Nephron (organoid): Measurements from ENCODE around the gene TTLL11.

Experiments used
- H3K27ac Mint-ChIP-seq, 3 experiments: 2 replicates each; pipeline ENCODE4 v1.8.0; 2020; ENCODE audit warnings: mixed read lengths in 3 of 3, mild to moderate bottlenecking in 2 of 3, moderate library complexity in 1 of 3
- H3K27me3 Mint-ChIP-seq: 2 replicates; pipeline ENCODE4 v1.8.0; 2021; ENCODE audit warnings: low read depth, mild to moderate bottlenecking, moderate library complexity, mixed read lengths
- H3K36me3 Mint-ChIP-seq: 2 replicates; pipeline ENCODE4 v1.8.0; 2020; ENCODE audit warnings: low read depth, mixed read lengths
- H3K4me1 Mint-ChIP-seq: 2 replicates; pipeline ENCODE4 v1.8.0; 2020; ENCODE audit warnings: mixed read lengths
- H3K4me3 Mint-ChIP-seq, 3 experiments: 2 replicates each; pipeline ENCODE4 v1.8.0; 2020; ENCODE audit warnings: mild to moderate bottlenecking in 3 of 3, mixed read lengths in 3 of 3, moderate library complexity in 2 of 3
- H3K9me3 Mint-ChIP-seq: 2 replicates; pipeline ENCODE4 v1.8.0; 2020; ENCODE audit warnings: mixed read lengths
- TF ChIP-seq, protein P1 (sequence below), 3 experiments: fragments of 200-600 bp; sonication (generic); IDR thresholded peaks; one replicate each; pipeline ENCODE4 v1.5.0; 2021; ENCODE audit warnings: antibody characterized with exemption in 3 of 3; ENCODE audit not compliant: unreplicated experiment in 3 of 3

TTLL11 gene

DNA sequence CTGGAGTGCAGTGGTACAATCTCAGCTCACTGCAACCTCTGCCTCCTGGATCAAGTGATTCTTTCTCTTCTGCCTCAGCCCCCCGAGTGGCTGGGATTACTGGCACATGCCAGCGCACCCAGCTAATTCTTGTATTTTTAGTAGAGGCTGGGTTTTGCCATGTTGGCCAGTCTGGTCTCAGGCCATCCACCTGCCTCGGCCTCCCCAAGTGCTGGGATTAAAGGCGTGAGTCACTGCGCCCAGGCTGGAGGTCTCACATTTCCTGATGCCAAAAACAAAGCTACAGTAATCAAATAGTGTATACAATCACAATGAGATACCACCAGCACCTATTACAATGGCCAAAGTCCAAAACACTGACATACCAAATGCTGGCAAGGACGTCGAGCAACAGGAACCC, 51.1 kb downstream of the TTLL11 start:
- H3K36me3 Mint-ChIP-seq = peaks cover 7% of the 10 kb centered on the region
- H3K27me3 Mint-ChIP-seq = no peaks in the 10 kb centered on the region
- peaks cover 24% of the 10 kb centered on the region for H3K4me1 Mint-ChIP-seq
- H3K27ac Mint-ChIP-seq = no peak overlapping the region
- H3K4me3 Mint-ChIP-seq = no peak overlapping the region
- TF ChIP-seq, protein P1, sequence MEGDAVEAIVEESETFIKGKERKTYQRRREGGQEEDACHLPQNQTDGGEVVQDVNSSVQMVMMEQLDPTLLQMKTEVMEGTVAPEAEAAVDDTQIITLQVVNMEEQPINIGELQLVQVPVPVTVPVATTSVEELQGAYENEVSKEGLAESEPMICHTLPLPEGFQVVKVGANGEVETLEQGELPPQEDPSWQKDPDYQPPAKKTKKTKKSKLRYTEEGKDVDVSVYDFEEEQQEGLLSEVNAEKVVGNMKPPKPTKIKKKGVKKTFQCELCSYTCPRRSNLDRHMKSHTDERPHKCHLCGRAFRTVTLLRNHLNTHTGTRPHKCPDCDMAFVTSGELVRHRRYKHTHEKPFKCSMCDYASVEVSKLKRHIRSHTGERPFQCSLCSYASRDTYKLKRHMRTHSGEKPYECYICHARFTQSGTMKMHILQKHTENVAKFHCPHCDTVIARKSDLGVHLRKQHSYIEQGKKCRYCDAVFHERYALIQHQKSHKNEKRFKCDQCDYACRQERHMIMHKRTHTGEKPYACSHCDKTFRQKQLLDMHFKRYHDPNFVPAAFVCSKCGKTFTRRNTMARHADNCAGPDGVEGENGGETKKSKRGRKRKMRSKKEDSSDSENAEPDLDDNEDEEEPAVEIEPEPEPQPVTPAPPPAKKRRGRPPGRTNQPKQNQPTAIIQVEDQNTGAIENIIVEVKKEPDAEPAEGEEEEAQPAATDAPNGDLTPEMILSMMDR (IDR thresholded peaks at IDR 0.05; ENCODE audit: unreplicated experiment in 3 of 3) = no peak
- peaks cover 15% of the 10 kb centered on the region for H3K9me3 Mint-ChIP-seq

DNA sequence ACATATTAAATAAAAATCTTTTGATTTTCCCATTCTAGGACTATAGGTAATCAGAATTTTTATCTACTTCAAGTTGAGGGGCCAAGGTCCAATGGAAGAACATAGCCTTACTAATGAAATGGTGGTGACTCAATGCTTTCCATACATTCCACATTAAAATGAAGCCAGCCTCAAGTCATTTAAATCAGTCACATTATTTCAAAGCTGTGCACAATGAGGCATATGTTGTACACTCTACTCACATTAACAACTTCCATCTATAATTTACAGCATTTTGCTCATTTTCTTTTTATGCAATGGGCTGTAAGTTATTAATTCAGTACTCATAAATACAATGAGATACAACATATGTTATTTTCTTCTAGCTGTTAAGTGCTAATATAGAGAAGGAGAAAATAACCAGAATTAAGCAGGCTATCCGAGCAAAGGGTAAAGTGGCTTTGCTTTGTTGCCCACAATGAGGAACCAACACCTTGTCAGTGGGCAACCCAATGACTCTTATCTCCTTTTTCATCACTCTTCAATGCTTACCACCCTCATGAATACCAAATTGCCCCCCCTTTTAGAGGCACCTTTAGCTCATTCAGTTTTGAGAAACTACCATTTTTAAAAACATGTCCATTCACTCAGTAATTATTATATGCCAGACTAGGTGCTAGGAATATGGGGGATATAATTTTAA, 52.4 kb downstream of the TTLL11 start:
- H3K4me3 Mint-ChIP-seq = no peak overlapping the region
- peaks cover 8% of the 10 kb centered on the region for H3K9me3 Mint-ChIP-seq
- H3K4me1 Mint-ChIP-seq = peaks cover 24% of the 10 kb centered on the region
- peak overlapping the region in 2 of 3 experiments; percentile 41 to 68 for H3K27ac Mint-ChIP-seq
- TF ChIP-seq, protein P1 (IDR thresholded peaks at IDR 0.05; ENCODE audit: unreplicated experiment in 3 of 3) = no peak
- no peaks in the 10 kb centered on the region for H3K27me3 Mint-ChIP-seq
- peaks cover 6% of the 10 kb centered on the region for H3K36me3 Mint-ChIP-seq

DNA sequence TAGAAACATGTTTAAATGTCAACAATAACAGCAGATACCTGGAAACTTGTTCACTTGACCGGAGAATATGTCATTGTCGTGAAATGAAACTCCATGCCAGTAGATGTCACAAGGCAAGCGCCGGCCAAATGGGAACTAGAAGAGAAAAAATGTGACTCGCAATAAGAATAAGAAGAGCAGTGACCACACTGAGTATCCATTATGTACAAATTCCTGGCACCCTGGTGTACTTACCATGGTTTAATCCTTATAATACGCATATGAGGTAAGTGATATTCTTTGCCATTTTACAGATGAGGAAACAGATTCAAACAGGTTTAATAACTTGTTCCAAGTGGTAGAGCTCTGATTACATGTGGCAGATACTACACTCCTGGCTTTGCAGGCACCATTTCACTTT, 53.9 kb downstream of the TTLL11 start:
- Mint-ChIP-seq H3K4me1 (peaks cover 24% of the 10 kb centered on the region), H3K36me3 (peaks cover 3% of the 10 kb centered on the region), H3K4me3 (no peak overlapping the region), H3K27me3 (peaks cover 5% of the 10 kb centered on the region), H3K27ac (peak overlapping the region in 1 of 3 experiments; percentile 68), H3K9me3 (peaks cover 6% of the 10 kb centered on the region)
- TF ChIP-seq, protein P1 (IDR thresholded peaks at IDR 0.05; ENCODE audit: unreplicated experiment in 3 of 3) = no peak

DNA sequence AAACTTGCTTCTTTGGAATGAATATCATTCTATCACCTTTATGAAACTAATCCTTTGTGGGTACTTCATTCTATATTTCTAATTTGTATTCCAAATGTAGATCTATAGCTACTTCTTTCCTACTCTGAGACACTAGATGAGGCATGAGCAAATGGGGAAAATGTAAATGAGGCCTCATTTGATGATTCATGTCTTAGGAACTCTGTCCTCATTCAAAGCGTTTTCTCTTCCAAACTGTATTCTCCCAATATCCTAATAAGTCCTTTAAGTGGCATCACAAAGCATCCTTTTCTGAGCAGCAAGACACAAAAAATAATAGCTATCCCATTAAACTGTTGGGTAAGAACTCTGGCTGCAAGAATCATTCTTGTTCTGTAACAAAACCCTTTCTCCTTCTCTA, 56.1 kb downstream of the TTLL11 start:
- TF ChIP-seq, protein P1 (IDR thresholded peaks at IDR 0.05; ENCODE audit: unreplicated experiment in 3 of 3) = no peak
- peaks cover 5% of the 10 kb centered on the region for H3K27me3 Mint-ChIP-seq
- H3K4me3 Mint-ChIP-seq = no peak overlapping the region
- H3K27ac Mint-ChIP-seq = no peak overlapping the region
- no peaks in the 10 kb centered on the region for H3K36me3 Mint-ChIP-seq
- no peaks in the 10 kb centered on the region for H3K9me3 Mint-ChIP-seq
- peaks cover 28% of the 10 kb centered on the region for H3K4me1 Mint-ChIP-seq

DNA sequence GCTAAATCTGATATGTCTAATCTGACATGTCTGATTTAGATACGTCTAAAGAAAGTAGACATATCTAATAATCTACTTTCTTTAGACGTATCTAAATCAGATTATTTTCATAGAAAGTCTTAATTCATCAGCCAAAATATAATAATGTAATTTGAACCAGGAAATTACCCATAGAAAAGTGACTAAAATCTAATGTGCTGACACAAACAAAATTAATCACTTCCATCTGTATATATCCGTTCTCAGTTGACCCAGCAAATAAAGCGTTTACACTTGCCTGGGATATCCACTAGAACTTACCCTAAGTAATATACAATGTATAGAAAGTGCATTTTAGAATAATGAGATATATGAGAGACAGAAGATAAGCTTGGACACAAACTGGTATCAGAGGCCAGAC, 56.7 kb downstream of the TTLL11 start:
- no peaks in the 10 kb centered on the region for H3K36me3 Mint-ChIP-seq
- no peak overlapping the region for H3K27ac Mint-ChIP-seq
- H3K4me3 Mint-ChIP-seq = no peak overlapping the region
- H3K9me3 Mint-ChIP-seq = no peaks in the 10 kb centered on the region
- TF ChIP-seq, protein P1 (IDR thresholded peaks at IDR 0.05; ENCODE audit: unreplicated experiment in 3 of 3) = no peak
- peaks cover 30% of the 10 kb centered on the region for H3K4me1 Mint-ChIP-seq
- peaks cover 5% of the 10 kb centered on the region for H3K27me3 Mint-ChIP-seq

DNA sequence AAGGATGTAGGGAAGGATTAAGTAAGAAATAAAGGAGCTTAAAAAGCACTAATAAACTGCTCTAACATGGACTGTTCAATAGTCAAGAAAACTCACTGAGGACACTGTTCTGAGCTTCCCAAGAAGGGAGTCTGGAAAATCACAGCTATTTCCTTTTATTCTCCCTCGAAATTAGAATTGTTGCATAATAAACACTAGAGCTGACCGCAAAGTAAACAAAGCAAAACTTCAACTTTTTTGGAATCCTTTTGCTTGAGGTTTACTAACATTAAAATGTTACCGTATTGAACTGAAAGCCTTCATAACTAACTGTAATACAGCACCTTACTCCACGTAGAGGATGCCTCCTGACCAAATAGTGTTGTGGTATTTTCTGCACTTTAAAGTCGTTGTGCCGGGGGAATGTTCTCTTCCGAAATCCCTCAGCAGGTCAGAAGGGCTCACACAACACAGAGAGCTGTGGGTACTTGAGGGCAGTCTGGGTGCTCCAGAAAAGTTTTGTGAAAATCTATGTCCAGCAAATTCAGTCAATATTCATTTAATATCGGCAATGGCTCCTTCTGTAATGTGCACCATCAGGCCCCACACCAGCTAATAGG, 59.2 kb downstream of the TTLL11 start:
- Mint-ChIP-seq H3K36me3 (no peaks in the 10 kb centered on the region), H3K4me1 (peaks cover 6% of the 10 kb centered on the region), H3K4me3 (no peak overlapping the region), H3K27ac (no peak overlapping the region), H3K27me3 (peaks cover 5% of the 10 kb centered on the region), H3K9me3 (no peaks in the 10 kb centered on the region)
- TF ChIP-seq, protein P1 (IDR thresholded peaks at IDR 0.05; ENCODE audit: unreplicated experiment in 3 of 3) = no peak
